IPS DF 4.7 (cell line): ENCODE measurements around the gene RNF13.
"Not testable (repeated sequence)": the region's sequence is repeated elsewhere in the genome, so short reads cannot be mapped to it uniquely, and the experiment has no call there.

Source experiments
- DNase-seq: peaks from one replicate; pipeline ENCODE4 v3.0.0-alpha.2; 2013; ENCODE audit warnings: low spot score; ENCODE audit errors: extremely low read depth

Gene RNF13

DNA sequence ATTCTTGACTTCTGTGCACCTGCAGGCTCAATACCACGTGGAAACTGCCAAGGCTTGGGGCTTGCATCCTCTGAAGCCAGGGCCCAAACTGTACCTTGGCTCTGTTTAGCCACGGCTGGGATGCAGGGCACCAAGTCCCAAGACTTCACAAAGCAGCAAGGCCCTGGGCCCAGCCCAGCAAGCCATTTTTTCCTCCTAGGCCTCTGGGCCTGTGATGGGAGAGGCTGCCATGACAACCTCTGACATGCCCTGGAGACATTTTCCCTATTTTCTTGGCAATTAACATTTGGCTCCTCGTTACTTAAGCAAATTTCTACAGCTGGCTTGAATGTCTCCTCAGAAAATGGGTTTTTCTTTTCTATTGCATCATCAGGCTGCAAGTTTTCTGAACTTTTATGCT is 25.5 kb downstream of the RNF13 start:
- DNase-seq = not testable (repeated sequence)

DNA sequence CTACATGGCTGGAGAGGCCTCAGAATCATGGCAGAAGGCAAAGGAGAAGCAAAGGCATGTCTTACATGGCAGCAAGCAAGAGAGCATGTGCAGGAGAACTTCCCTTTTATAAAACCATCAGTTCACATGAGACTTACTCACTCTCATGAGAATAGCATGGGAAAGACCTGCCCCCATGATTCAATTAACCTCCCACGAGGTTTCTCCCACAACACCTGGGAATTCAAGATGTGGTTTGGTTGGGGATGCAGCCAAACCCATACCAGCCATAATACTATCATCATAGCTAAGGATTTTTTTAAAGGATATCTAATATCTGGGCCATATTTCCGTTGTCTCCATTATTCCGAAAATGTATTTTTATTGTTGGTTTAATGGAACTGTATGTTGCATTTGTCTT is 26.5 kb downstream of the RNF13 start:
- not testable (repeated sequence) for DNase-seq

DNA sequence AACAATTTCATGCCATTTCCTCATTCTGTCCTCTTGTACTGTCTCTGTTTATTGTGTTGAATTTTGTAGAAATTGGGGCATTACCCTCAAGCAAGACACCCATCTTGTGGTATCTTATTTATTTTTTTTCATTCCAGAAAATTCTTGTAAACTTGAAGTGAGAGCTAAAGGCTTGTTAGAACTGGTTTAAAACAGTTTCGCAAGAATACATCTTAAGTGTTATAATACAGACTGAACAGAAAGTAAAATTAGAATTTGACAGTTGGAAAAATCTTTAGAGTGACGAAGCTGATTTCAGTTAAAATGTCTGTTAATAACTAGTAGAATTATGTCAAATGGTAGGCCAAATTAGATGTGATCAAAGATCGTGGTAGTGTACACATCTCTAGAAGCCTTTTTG is 26.9 kb downstream of the RNF13 start:
- DNase-seq = no peak

DNA sequence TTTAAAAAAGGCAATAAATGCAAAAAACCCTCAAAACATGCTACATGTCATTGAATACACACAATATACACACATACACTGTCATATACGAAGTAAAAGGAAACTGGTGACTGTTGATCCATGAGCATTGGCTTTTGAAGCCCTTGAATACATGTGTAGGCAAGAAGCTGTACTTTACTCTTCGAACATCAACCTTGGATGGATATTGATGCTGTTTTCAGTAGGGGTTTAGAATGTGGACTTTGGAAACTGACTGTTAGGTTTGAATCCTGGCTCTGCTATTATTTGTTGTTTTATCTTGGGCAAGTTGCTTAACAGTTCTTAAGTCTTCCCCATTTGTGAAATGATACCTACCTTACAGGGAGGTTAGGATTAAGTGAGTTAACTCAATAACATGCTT is 30.5 kb downstream of the RNF13 start:
- no peak for DNase-seq

DNA sequence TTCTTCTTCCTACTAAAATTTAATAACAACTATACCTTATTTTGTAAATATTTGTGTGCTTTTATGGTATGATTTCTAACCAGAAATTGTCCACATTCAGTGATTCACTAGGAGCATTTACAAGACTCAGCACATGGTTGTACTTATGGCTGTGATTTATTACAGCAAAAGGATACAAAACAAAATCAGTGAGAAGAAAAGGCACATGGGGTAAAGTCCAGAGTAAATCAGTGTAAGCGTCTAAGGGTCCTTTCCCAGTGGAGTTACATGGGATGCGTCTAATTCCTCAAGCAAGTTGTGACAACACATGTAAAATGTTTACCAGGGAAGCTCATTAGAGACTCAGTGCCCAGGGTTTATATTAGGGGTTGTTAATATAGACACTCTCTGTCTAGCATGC is 31.1 kb downstream of the RNF13 start:
- no peak for DNase-seq

DNA sequence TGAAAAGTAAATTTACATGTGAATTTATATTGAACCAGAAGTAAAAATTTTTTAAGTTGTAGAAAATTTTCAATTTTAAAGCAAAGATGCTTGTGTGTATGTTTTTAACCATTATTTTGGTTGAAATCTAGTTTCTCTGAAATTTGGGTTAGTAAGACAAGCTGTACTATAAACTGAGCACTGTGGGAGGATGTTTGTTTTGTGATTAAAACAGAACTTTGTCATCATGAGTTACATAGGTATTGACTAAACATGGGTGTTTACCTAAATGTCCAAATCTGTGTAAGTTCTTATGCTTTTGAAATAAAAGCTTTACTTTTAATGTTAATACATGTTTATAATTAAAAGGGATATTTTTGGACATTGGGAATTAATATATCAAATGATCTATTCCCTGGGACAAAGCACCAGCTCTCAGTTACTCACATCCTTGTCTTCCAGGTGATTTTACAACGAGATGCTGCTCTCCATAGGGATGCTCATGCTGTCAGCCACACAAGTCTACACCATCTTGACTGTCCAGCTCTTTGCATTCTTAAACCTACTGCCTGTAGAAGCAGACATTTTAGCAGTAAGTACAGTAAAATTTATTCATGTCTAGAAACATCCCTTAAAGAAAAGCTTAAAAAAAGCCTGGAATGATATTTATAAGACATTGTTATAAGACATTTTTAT is 32.7 kb downstream of the RNF13 start:
- no peak for DNase-seq

DNA sequence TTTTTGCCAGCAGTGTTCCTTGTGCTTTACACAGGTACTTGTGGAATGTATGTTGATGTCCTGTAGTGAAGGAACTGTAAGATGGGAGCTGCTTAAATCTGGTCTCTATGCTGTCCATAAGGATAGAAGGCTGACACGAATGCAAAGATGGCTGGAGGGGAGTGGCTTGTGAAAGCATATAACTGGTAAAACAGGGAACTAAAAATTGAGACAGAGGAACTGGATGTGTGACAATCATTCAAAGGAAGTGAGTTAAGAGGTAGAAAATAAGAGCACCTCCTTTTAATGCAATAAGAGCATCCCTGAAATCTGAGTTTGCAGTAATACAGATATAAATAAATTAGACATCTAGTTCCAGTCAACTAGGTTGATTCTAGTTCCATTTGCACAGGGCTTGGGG is 35.2 kb downstream of the RNF13 start:
- no peak for DNase-seq

DNA sequence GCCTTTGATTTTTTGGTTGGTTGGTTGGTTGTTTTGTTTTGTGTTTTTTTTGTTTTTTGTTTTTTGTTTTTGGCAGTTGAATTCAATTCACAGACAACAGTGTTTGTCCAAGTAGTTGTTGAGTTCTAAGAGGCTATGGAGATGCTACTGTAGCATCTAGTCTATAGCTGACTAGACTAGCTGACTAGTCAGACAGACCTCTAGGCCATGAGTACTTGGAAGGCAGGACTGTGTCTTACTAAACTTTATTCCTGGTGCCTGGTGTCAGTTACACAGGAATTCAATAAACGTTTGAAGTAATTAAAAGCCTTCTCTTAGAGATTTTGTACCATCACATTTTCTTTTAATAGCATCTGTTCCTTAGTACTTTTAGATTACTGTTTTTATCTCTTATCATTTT is 35.7 kb downstream of the RNF13 start:
- no peak for DNase-seq

DNA sequence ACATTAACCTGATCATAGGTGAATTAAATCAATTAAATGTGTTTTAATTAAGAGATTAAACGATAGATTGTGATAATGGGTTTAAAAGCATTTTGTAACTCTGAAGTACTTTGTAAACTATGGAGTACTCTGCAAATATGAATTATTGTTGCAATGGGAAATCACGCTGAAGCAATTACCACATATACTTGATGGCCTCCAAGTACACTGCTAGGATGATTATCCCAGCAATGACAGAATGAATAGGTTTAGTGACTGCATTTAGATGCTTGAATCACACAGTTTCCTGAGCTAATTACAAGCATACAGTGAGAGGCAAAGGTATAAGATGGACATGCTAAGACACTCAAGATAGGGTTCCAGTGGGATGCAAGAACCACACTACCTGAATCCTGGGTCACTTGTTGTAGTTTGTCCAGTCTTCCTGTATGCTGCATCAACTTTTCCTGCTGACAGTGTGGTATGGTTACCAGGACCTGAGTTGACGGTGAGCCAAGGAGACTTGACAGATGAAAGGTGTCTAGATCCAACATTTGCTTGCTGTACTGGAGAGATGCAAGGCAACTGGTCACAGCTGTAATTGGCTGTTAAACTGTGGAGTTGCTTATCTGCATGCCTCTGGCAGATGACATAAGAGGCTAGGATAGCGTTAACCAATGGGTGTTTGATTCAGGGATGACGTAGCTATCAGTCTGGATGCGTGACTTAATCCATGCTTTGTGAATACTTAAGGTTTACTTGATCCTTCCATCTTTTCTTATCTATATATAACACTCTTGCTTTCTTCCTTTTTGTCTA is 38.0 kb downstream of the RNF13 start:
- no peak for DNase-seq

DNA sequence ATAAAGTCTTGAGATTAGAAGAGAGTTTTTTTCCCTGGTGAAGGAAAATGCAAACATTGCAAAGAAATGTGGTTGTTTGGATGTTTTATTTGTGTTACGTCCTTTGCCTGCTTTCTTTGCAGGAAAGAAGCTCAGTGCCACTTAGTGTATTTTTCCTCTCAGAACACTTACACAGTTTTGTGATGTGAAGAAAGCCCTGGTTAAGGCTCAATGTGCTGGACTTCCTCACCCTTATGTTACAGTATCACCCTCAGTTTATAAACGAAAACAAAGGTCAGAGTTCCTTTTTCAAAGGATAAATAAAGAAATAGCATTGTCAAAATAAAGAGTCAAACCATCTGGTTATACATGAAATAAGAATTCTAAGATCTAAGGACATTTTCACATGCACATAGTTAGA is 45.9 kb downstream of the RNF13 start:
- no peak for DNase-seq

DNA sequence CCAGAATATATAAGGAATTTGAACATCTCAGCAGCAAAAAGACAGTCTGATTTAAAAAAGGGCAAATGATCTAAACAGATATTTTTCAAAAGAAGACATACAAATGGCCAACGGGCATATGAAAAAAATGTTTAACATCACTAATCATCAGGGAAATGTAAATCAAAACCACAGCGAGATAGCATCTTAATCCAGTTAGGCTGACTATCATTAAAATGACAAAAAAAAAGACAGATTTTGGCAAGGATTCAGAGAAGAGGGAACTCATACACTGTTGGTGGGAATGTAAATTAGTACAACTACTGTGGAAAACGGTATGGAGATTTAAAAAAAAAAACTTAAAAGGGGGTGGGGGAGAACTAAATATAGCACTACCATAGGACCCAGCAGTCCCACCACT is 47.9 kb downstream of the RNF13 start:
- DNase-seq = no peak

DNA sequence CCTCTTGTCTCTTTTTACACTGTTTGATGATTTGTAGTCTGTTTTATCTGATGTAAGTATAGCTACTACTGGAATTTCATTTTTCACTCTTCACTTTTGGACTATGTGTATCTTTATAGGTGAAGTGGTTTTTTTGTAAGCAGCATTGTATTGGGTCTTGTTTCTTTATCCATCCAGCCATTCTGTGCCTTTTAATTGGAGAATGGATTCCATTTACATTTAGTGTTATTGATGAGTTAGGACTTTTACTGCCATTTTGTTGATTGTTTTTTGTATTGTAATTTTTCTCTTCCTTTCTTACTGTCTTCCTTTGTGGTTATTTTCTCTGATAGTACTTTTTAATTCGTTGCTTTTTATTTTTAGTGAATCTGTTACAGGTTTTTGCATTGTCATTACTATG is 54.5 kb downstream of the RNF13 start:
- no peak for DNase-seq

DNA sequence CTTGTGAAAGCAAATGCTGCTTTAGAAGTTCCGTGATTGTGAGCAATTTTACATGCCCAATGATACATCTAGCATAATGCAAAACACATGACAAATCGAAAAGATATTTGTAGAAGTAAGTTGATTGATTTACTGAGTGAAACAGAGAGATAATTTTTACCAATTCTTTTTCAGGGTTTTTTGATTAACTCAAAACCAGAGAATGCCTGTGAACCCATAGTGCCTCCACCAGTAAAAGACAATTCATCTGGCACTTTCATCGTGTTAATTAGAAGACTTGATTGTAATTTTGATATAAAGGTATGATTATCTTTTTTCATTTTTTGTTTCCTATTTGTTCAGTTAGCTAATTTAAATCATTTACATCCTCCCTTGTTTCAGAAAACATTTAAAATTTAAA is 58.8 kb downstream of the RNF13 start:
- DNase-seq = no peak

DNA sequence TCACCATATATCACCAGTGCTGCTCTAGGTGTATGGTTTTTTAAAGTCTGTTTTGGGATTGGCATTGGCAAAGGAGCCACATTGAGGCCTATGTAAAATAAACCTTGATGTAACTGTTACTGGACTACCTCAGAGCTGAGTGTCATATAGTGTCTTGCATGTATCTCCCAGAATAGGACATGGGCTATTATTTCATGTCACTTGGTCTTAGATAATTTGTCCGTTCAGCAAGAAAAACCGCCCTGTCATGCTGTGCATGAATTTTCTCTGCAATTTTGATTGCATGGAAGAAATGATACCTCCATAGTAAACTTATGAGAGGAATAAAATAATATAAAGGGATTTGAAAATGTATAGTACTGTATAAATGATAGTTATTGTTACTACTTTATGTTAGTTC is 59.6 kb downstream of the RNF13 start:
- DNase-seq = no peak

DNA sequence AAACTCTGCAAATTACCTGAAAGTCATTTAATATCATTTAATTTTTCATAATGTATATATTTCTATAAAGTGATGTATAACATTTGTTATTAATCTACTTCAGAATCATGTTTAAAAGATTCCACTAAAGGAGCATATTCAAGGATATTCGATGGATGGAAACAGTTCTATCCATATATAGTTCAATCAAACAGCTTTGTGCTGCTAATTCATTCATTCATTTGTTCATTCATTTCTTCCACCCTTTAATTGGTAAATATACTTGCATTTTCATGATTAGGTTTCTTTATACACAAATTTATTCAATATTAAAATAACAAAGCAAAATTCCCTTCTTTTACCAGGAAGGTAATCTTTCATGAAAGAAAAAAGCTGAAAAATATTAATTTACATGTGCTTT is 64.7 kb downstream of the RNF13 start:
- DNase-seq = no peak

DNA sequence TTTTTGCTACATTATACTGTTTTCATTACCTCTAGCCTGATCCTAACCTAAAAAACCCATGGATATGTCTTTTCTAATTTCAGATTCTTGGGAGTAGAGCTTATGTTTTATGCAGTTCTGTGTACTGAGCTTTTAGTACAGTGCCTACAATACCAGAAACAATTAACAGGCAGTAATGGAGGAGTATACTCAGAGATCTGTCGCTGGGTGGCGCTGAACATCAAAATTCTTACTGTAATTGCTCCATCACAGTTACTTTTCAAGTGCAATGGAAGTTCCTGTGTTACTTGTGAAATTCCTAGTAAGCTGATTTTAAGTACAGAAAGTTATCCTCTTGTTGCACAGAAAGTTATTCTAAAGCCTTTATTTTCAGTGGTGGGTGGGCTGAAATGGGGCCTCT is 66.9 kb downstream of the RNF13 start:
- peak; percentile 28 for DNase-seq

DNA sequence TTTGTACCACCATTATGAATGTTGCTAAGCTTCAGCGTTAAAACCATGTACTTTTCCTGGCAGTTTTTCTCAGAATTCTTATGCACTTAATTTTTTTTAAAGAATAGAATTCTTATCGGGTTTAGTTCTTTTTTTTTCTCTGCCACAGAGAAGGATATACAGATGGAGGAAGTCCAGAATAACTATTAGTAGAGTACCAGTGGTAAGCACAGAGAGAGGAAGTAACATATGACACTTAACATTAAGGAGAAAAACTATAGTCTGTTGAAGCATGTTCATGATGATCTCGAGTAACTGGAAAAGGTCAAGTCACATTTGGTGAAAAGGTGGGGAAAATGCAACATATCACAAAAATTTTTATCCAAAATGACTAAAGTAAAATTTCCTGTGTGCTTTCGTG is 68.9 kb downstream of the RNF13 start:
- no peak for DNase-seq

DNA sequence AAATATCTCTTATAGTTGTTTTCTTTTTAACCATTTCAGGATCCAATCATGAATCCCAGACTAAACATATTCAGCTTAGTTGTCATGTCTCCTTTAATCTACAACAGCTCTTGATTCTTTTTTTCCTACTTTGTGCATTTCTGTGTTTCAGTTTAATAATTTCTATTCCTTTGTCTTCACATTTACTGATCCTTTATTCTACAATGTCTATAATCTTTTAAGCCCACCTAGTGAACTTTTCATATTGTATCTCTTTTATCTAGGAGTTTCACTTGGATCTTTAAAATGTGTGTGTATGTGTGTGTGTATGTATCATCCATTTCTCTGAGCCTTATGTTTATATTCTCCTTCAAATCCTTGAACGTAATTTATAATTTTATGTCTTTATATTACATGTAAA is 70.1 kb downstream of the RNF13 start:
- no peak for DNase-seq

DNA sequence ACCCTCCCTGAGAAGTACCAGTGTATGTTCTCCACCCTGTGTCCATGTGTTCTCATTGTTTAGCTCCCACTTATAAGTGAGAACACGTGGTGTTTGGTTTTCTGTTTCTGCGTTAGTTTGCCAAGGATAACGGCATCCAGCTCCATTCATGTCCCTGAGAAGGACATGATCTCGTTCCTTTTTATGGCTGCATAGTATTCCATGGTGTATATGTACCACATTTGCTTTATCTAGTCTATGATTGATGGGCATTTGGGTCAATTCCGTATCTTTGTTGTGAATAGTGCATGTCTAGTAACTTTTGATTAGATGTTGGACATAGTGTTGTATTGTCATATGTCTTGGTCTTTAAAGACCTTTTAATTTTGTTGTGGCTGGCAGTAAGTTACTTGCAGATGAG is 70.8 kb downstream of the RNF13 start:
- DNase-seq = not testable (repeated sequence)

DNA sequence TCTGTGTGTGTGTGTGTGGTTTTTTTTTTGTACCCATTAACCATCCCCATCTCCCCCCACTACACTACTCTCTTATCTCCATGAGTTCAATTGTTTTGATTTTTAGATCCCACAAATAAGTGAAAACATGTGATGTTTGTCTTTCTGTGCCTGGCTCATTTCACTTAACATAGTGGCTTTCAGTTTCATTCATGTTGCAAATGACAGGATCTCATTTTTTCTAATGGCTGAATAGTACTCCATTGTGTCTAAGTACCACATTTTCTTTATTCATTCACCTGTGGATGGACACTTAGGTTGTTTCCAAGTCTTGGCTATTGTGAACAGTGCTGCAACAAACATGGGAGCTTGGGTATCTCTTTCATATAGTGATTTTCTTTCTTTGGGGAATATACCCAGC is 71.8 kb downstream of the RNF13 start:
- DNase-seq = not testable (repeated sequence)

DNA sequence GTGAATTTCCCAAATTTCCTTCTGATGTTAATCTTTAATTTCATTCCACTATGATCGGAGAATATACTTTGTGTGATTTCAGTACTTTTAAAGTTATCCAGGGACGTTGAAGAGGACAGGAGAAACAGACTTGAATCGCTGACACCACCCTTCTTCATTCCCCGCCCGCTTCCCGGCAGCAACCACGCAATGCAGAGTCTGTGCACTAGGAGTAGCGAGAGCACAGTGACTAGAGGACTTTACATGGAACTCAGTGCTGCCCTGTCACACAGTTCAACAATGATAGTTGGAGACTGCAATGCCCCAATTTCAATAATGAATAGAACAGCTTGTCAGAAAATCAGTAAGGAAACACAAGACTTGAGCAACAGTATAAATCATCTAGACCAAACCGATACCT is 73.9 kb downstream of the RNF13 start:
- DNase-seq = no peak

DNA sequence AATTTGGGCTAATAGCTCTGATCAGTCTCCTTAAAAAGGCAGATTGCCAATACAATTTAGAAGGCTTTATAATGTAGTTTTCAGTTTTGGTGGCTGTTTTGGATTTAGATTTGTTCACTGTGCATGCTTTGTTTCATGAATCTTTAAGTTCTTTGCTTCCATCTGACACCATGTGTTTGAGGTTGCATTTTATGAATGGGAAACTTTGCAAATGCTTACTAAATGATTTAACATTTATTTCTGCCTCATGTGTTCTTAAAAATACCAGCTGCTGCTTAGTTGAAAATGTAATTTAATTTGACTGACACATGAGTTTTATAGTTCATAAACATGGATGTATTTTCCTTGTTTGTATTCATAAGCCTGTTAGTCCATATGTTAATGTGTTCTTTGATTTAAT is 78.6 kb downstream of the RNF13 start:
- no peak for DNase-seq

DNA sequence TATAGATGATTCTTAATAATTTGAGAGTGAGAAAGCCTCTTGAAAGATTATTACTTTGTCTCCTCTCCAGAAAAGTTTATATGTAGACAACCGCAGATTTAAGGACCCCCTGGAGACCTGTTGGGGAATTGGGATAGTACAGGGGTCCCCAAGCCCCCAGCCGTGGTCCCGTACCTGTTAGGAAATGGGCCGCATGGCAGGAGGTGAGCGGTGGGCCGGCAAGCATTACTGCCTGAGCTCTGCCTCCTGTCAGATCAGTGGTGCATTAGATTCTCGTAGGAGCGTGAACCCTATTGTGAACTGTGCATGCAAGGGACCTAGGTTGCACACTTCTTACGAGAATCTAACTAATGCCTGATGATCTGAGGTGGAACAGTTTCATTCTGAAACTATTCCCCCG is 79.4 kb downstream of the RNF13 start:
- DNase-seq = no peak
